Loucy (cell line): Measurements from ENCODE around the gene ZRANB2.

Experiments
- H2AFZ ChIP-seq: fragments of 200-600 bp; sonication (generic); 2 replicates; pipeline ENCODE4 v1.6.0; 2016; ENCODE audit warnings: antibody characterized with exemption, mild to moderate bottlenecking, low read length, moderate library complexity
- H3F3A ChIP-seq: fragments of 200-600 bp; 2 replicates; pipeline ENCODE4 v1.6.0; 2016; ENCODE audit warnings: antibody characterized with exemption, low read depth, mild to moderate bottlenecking
- H3K27me3 ChIP-seq: fragments of 200-600 bp; sonication (generic); 2 replicates; pipeline ENCODE4 v1.6.1; 2014; ENCODE audit warnings: low read length, mild to moderate bottlenecking; ENCODE audit not compliant: insufficient read depth, poor library complexity, severe bottlenecking
- H3K36me3 ChIP-seq: fragments of 200-600 bp; sonication (generic); 2 replicates; pipeline ENCODE4 v1.6.1; 2016; ENCODE audit warnings: low read length; ENCODE audit not compliant: insufficient read depth
- H3K4me1 ChIP-seq: fragments of 200-600 bp; sonication (generic); 2 replicates; pipeline ENCODE4 v1.5.1; 2014; ENCODE audit warnings: low read length, mild to moderate bottlenecking; ENCODE audit not compliant: insufficient read depth, poor library complexity, severe bottlenecking
- H3K4me2 ChIP-seq: fragments of 200-600 bp; sonication (generic); 2 replicates; pipeline ENCODE4 v1.6.0; 2014; ENCODE audit warnings: antibody characterized with exemption, low read length, low read depth, mild to moderate bottlenecking; ENCODE audit not compliant: poor library complexity, severe bottlenecking
- H3K4me3 ChIP-seq: fragments of 200-600 bp; sonication (generic); 2 replicates; pipeline ENCODE4 v1.5.1; 2014; ENCODE audit warnings: low read length, mild to moderate bottlenecking, mixed read lengths; ENCODE audit not compliant: poor library complexity, severe bottlenecking
- H3K79me2 ChIP-seq: fragments of 200-600 bp; sonication (generic); 2 replicates; pipeline ENCODE4 v1.6.1; 2014; ENCODE audit warnings: low read length; ENCODE audit not compliant: insufficient read depth
- H3K9ac ChIP-seq: fragments of 200-600 bp; sonication (generic); 2 replicates; pipeline ENCODE4 v1.6.0; 2014; ENCODE audit warnings: mild to moderate bottlenecking, low read depth, low read length, moderate library complexity; ENCODE audit not compliant: poor library complexity, severe bottlenecking
- H3K9me2 ChIP-seq: fragments of 200-600 bp; sonication (generic); replicated peaks from 2 replicates; pipeline ENCODE4 v1.6.1; 2016; ENCODE audit warnings: low read depth, low read length, mixed read lengths
- H3K9me3 ChIP-seq: fragments of 200-600 bp; sonication (generic); 2 replicates; pipeline ENCODE4 v1.6.1; 2014; ENCODE audit warnings: mild to moderate bottlenecking, antibody characterized with exemption, low read length, low read depth; ENCODE audit not compliant: insufficient read depth
- H4K20me1 ChIP-seq: fragments of 200-600 bp; sonication (generic); 2 replicates; pipeline ENCODE4 v1.6.0; 2014; ENCODE audit warnings: antibody characterized with exemption, low read length, mild to moderate bottlenecking; ENCODE audit not compliant: insufficient read depth, poor library complexity, severe bottlenecking
- EZH2phosphoT487 ChIP-seq: fragments of 200-600 bp; IDR thresholded peaks from 2 replicates; pipeline ENCODE4 v1.6.1; 2018; ENCODE audit warnings: antibody characterized with exemption, mild to moderate bottlenecking, moderate library complexity, borderline replicate concordance
- TF ChIP-seq, protein P1 (sequence below): fragments of 200-600 bp; sonication (generic); conservative IDR thresholded peaks from 2 replicates; pipeline ENCODE4 v1.5.1; 2014; ENCODE audit warnings: mild to moderate bottlenecking, antibody characterized with exemption, low read length

The ZRANB2 gene

GRCh38 chr1:71047635-71048607 lies 32.9 kb downstream of the ZRANB2 start, which contains the start of gene PTGER3:
TSS of gene PTGER3 (minus strand) at chr1:71047816. CDS start at chr1:71047577, 239 bp downstream.
- H3K9ac ChIP-seq: peak within 1 kb of the TSS; percentile 77
- no peaks in the 10 kb centered on the region for H3K27me3 ChIP-seq
- TF ChIP-seq, protein P1, sequence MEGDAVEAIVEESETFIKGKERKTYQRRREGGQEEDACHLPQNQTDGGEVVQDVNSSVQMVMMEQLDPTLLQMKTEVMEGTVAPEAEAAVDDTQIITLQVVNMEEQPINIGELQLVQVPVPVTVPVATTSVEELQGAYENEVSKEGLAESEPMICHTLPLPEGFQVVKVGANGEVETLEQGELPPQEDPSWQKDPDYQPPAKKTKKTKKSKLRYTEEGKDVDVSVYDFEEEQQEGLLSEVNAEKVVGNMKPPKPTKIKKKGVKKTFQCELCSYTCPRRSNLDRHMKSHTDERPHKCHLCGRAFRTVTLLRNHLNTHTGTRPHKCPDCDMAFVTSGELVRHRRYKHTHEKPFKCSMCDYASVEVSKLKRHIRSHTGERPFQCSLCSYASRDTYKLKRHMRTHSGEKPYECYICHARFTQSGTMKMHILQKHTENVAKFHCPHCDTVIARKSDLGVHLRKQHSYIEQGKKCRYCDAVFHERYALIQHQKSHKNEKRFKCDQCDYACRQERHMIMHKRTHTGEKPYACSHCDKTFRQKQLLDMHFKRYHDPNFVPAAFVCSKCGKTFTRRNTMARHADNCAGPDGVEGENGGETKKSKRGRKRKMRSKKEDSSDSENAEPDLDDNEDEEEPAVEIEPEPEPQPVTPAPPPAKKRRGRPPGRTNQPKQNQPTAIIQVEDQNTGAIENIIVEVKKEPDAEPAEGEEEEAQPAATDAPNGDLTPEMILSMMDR: no peak
- no peak for TF ChIP-seq EZH2phosphoT487
- H3K4me3 ChIP-seq: peak within 1 kb of the TSS; percentile 90
- no peaks in the 10 kb centered on the region for H3F3A ChIP-seq
- H3K9me2 ChIP-seq: no peaks in the 10 kb centered on the region
- H3K79me2 ChIP-seq: peaks cover 37% of the 10 kb centered on the region
- peak within 1 kb of the TSS; percentile 75 for H3K4me2 ChIP-seq
- peaks cover 33% of the 10 kb centered on the region for H3K4me1 ChIP-seq
- H3K9me3 ChIP-seq: no peaks in the 10 kb centered on the region
- H4K20me1 ChIP-seq: peaks cover 7% of the 10 kb centered on the region
- no peaks in the 10 kb centered on the region for H3K36me3 ChIP-seq
- H2AFZ ChIP-seq: peak within 1 kb of the TSS; percentile 96

GRCh38 chr1:71046891-71047634 lies 33.8 kb downstream of the ZRANB2 start:
- H3K27me3 ChIP-seq: no peaks in the 10 kb centered on the region

GRCh38 chr1:71045463-71046028 lies 35.3 kb downstream of the ZRANB2 start:
- peak overlapping the region; percentile 90 for H3K4me3 ChIP-seq
- H3F3A ChIP-seq: no peaks in the 10 kb centered on the region
- no peaks in the 10 kb centered on the region for H3K9me3 ChIP-seq
- H3K27me3 ChIP-seq: no peaks in the 10 kb centered on the region
- peak overlapping the region; percentile 74; the same call in 1 of the 2 replicates for H2AFZ ChIP-seq
- H3K4me1 ChIP-seq: peaks cover 55% of the 10 kb centered on the region
- no peaks in the 10 kb centered on the region for H3K9me2 ChIP-seq
- TF ChIP-seq, protein P1: no peak
- TF ChIP-seq EZH2phosphoT487: no peak
- peaks cover 49% of the 10 kb centered on the region for H3K79me2 ChIP-seq
- peak overlapping the region; percentile 75 for H3K4me2 ChIP-seq
- peaks cover 15% of the 10 kb centered on the region for H4K20me1 ChIP-seq
- H3K36me3 ChIP-seq: no peaks in the 10 kb centered on the region
- H3K9ac ChIP-seq: peak overlapping the region; percentile 77

More at GRCh38 chr1:71046891-71047634, 33.8 kb downstream of the ZRANB2 start:
- Histone ChIP-seq H3K4me3 (peak overlapping the region; percentile 90), H3K4me2 (peak overlapping the region; percentile 75), H3K79me2 (peaks cover 42% of the 10 kb centered on the region), H4K20me1 (peaks cover 15% of the 10 kb centered on the region), H3K9me3 (no peaks in the 10 kb centered on the region), H3K9me2 (no peaks in the 10 kb centered on the region), H2AFZ (peak overlapping the region; percentile 96), H3K36me3 (no peaks in the 10 kb centered on the region), H3F3A (no peaks in the 10 kb centered on the region), H3K4me1 (peaks cover 40% of the 10 kb centered on the region), H3K9ac (peak overlapping the region; percentile 77)
- TF ChIP-seq EZH2phosphoT487: no peak
- TF ChIP-seq, protein P1: no peak
